ENCODE measurements around the gene ZEB2.

GRCh38 chr2:144348846-144349245 is 171.1 kb downstream of the ZEB2 start:
- no peak for TF ChIP-seq CTCF (IDR thresholded peaks at IDR 0.05)
- no peak for TF ChIP-seq POLR2A (IDR thresholded peaks at IDR 0.05)
